Psoas muscle (tissue), 8 donors: ENCODE data around the gene AKTIP. TPM values are rescaled to one million over a fixed set of nuclear protein-coding genes. Genes with fewer than 3 reads are reported as not detected.

ENCODE experiments used
- ATAC-seq, 4 donors: fragments of 200-7000 bp; cut with Tn5 transposase; one replicate each; pipeline ENCODE4 v1.9.1; 2020; ENCODE audit warnings: moderate library complexity in 3 of 4, mild to moderate bottlenecking in 2 of 4
- DNase-seq, 2 donors: peaks; one replicate each; pipeline ENCODE4 v3.0.0-alpha.2; 2020
- H3K27ac ChIP-seq: fragments of 200-600 bp; one replicate; pipeline ENCODE4 v1.8.0; 2022
- H3K27me3 ChIP-seq, 3 donors: fragments of 200-600 bp in 1 of 3; one replicate each; pipeline versions ENCODE4 v1.6.1 to v1.8.0; 2013 to 2022; ENCODE audit warnings: low read length in 2 of 3, mild to moderate bottlenecking in 2 of 3, moderate library complexity in 1 of 3; ENCODE audit not compliant: insufficient read depth in 3 of 3
- H3K36me3 ChIP-seq, 2 donors: fragments of 200-600 bp in 1 of 2; one replicate each; pipeline versions ENCODE4 v1.6.1 to v1.8.0; 2013 to 2022; ENCODE audit warnings: low read depth in 1 of 2, mild to moderate bottlenecking in 1 of 2, moderate library complexity in 1 of 2; ENCODE audit not compliant: insufficient read depth in 1 of 2
- H3K4me1 ChIP-seq: fragments of 200-600 bp; one replicate; pipeline ENCODE4 v1.8.0; 2022
- H3K4me3 ChIP-seq: fragments of 200-600 bp; one replicate; pipeline ENCODE4 v1.8.0; 2022; ENCODE audit warnings: mild to moderate bottlenecking
- H3K9me3 ChIP-seq: fragments of 200-600 bp; one replicate; pipeline ENCODE4 v1.8.0; 2022
- CTCF ChIP-seq: fragments of 200-600 bp; IDR thresholded peaks from one replicate; pipeline ENCODE4 v1.8.0; 2022; ENCODE audit warnings: antibody characterized with exemption
- WGBS, 3 donors: extraction: QIAGEN DNeasy Blood & Tissue Kit; methylation state at CpG; one replicate each; pipeline versions ENCODE4 v1.1.6 to v1.1.7; 2013; 5-methylcytosine and 5-hydroxymethylcytosine counted together
- intact Hi-C, 2 donors: fragments of 100-400 bp; cut with DNase I; formaldehyde crosslinking; loops; one replicate each; pipeline versions ENCODE4 v1.11.0 to v1.14.2; 2022
- polyA plus RNA-seq, 3 donors: library from polyadenylated mRNA; stranded (reverse); fragments of 200-250 nt; gene quantifications; one replicate each; pipeline ENCODE4 v1.2.3, GENCODE V29; 2013
- total RNA-seq, 4 donors: library from RNA; stranded (reverse); fragmentation: NEBNext Ultra II Directional in 2 of 4; extraction: Animal tissue kit (Norgen Biotek cat#: 25700) in 2 of 4; gene quantifications; one replicate each; pipeline versions ENCODE4 v1.2.1 to v1.2.4, GENCODE V29; 2021 to 2023
- donor health status: healthy with polysubstance abuse.
- donor health status: DM: no; HTN: no; CAD: no; lungs with moderate emphysema.
- donor health status: Bipolar disorder and iron deficiency.
- donor health status: healthy.
- donor health status: DM: yes; HTN: yes; CAD: no.
- donor health status: DM: no; HTN: no; CAD: no.
- donor health status: DM: no; HTN: no; CAD: no.
- donor health status: DM: yes; HTN: yes; CAD: no.

The AKTIP gene
- total and polyA plus RNA-seq, 7 donors = 27.6 to 88.1 (median 65.2) TPM

GRCh38 chr16:53453928-53454327, 49.1 kb downstream of the AKTIP start:
- peaks cover 8 to 97% of the 10 kb centered on the region in 2 donors for H3K36me3 ChIP-seq
- no peak for DNase-seq
- no peak overlapping the region for H3K27ac ChIP-seq
- H3K4me1 ChIP-seq = no peaks in the 10 kb centered on the region
- H3K9me3 ChIP-seq = no peaks in the 10 kb centered on the region
- WGBS, 3 donors = 94 to 99% (median 97%) methylated on average over 5 of the region's 5 CpGs
- no peak overlapping the region for H3K4me3 ChIP-seq
- intact Hi-C loops = loop anchor here in 1 of 2 donors (10.0 kb wide), 1 partner anchor 139 kb away; no protein-coding TSS in a partner anchor
- ATAC-seq = no peak
- TF ChIP-seq CTCF = no peak
- H3K27me3 ChIP-seq = no peaks in the 10 kb centered on the region

- Histone ChIP-seq H3K4me3 (no peak overlapping the region), H3K36me3 (peaks cover 0 to 97% of the 10 kb centered on the region in 2 donors), H3K9me3 (no peaks in the 10 kb centered on the region), H3K27me3 (no peaks in the 10 kb centered on the region), H3K4me1 (no peaks in the 10 kb centered on the region), H3K27ac (no peak overlapping the region)
- WGBS, 3 donors = 92 to 95% (median 94%) methylated on average over 4 of the region's 4 CpGs
- ATAC-seq (no peak), DNase-seq (no peak)
- intact Hi-C loops = loop anchor here in 1 of 2 donors (10.0 kb wide), 1 partner anchor 135 kb away; no protein-coding TSS in a partner anchor
- no peak for TF ChIP-seq CTCF
Observed at GRCh38 chr16:53449816-53450517, 53.0 kb downstream of the AKTIP start.

GRCh38 chr16:53446090-53446489, 56.9 kb downstream of the AKTIP start:
- H3K27me3 ChIP-seq = no peaks in the 10 kb centered on the region
- intact Hi-C loops = no loop called here
- H3K27ac ChIP-seq = no peak overlapping the region
- H3K4me3 ChIP-seq = no peak overlapping the region
- no peak for ATAC-seq
- WGBS, 3 donors = 65 to 86% (median 72%) methylated on average over 3 of the region's 3 CpGs
- peaks cover 0 to 99% of the 10 kb centered on the region in 2 donors for H3K36me3 ChIP-seq
- no peaks in the 10 kb centered on the region for H3K4me1 ChIP-seq
- no peak for TF ChIP-seq CTCF
- DNase-seq = no peak
- no peaks in the 10 kb centered on the region for H3K9me3 ChIP-seq

GRCh38 chr16:53445534-53445933, 57.5 kb downstream of the AKTIP start:
- no peak overlapping the region for H3K4me3 ChIP-seq
- no peak overlapping the region for H3K27ac ChIP-seq
- TF ChIP-seq CTCF = no peak
- WGBS, 3 donors = 97 to 99% (median 98%) methylated on average over 5 of the region's 5 CpGs
- peaks cover 0 to 99% of the 10 kb centered on the region in 2 donors for H3K36me3 ChIP-seq
- no peaks in the 10 kb centered on the region for H3K9me3 ChIP-seq
- intact Hi-C loops = no loop called here
- no peaks in the 10 kb centered on the region for H3K4me1 ChIP-seq
- no peaks in the 10 kb centered on the region for H3K27me3 ChIP-seq
- DNase-seq (no peak), ATAC-seq (no peak)

Other genes starting within 250 kb of the AKTIP start
- 10 to 100 TPM; 34.2 to 37.4 (median 36.5) TPM for gene RBL2, start 68.7 kb downstream of the AKTIP start, total RNA-seq
- 10 to 100 TPM; 16.7 to 45.0 (median 23.4) TPM for gene RBL2, start 68.7 kb downstream of the AKTIP start, polyA plus RNA-seq
- 1 to 10 TPM in 3 of 4 donors, under 1 TPM in 1; 0.81 to 2.6 (median 1.7) TPM for gene RPGRIP1L, start 200.7 kb upstream of the AKTIP start, total RNA-seq
- 1 to 10 TPM in 2 of 3 donors, under 1 TPM in 1; 1.00 to 2.6 (median 1.5) TPM for gene RPGRIP1L, start 200.7 kb upstream of the AKTIP start, polyA plus RNA-seq
- gene FTO, start 200.9 kb upstream of the AKTIP start, total RNA-seq = 10 to 100 TPM; 47.4 to 67.6 (median 57.7) TPM
- 10 to 100 TPM; 14.2 to 46.1 (median 26.7) TPM for gene FTO, start 200.9 kb upstream of the AKTIP start, polyA plus RNA-seq